GM23338 (cell line): ENCODE data around the gene ITGA1. TPM values are rescaled to one million over a fixed set of nuclear protein-coding genes. Genes with fewer than 3 reads are reported as not detected.

Source experiments
- ATAC-seq: fragments of 200-7000 bp; cut with Tn5 transposase; 3 replicates; pipeline ENCODE4 v1.9.1; 2020
- DNase-seq: peaks from one replicate; pipeline ENCODE4 v3.0.0-alpha.2; 2015; ENCODE audit warnings: low spot score
- H2AFZ ChIP-seq: fragments of 200-600 bp; sonication (generic); 2 replicates; pipeline ENCODE4 v1.8.0; 2016; ENCODE audit warnings: antibody characterized with exemption, mild to moderate bottlenecking, moderate library complexity
- H3F3A ChIP-seq: fragments of 200-600 bp; sonication (generic); replicated peaks from 2 replicates; pipeline ENCODE4 v1.8.0; 2017; ENCODE audit warnings: antibody characterized with exemption, mixed run types, low read depth
- H3K27ac ChIP-seq: fragments of 200-600 bp; sonication (generic); 2 replicates; pipeline ENCODE4 v1.6.1; 2016; ENCODE audit warnings: low read depth
- H3K27me3 ChIP-seq: fragments of 200-600 bp; sonication (generic); 2 replicates; pipeline ENCODE4 v1.8.0; 2016; ENCODE audit warnings: mild to moderate bottlenecking, mixed run types, moderate library complexity; ENCODE audit not compliant: insufficient read depth
- H3K36me3 ChIP-seq: fragments of 200-600 bp; sonication (generic); 2 replicates; pipeline ENCODE4 v1.8.0; 2016; ENCODE audit warnings: mild to moderate bottlenecking; ENCODE audit not compliant: insufficient read depth
- H3K4me1 ChIP-seq: fragments of 200-600 bp; sonication (generic); 2 replicates; pipeline ENCODE4 v1.8.0; 2016; ENCODE audit warnings: mild to moderate bottlenecking, moderate library complexity; ENCODE audit not compliant: insufficient read depth
- H3K4me2 ChIP-seq: fragments of 200-600 bp; sonication (generic); 2 replicates; pipeline ENCODE4 v1.7.1; 2017; ENCODE audit warnings: mixed run types
- H3K4me3 ChIP-seq: fragments of 200-600 bp; sonication (generic); 2 replicates; pipeline ENCODE4 v1.6.1; 2016; ENCODE audit warnings: mixed run types
- H3K79me2 ChIP-seq: fragments of 200-600 bp; sonication (generic); replicated peaks from 2 replicates; pipeline ENCODE4 v1.8.0; 2017; ENCODE audit warnings: mild to moderate bottlenecking; ENCODE audit not compliant: insufficient read depth
- H3K9me2 ChIP-seq: fragments of 200-600 bp; sonication (generic); 2 replicates; pipeline ENCODE4 v1.8.0; 2017; ENCODE audit not compliant: insufficient read depth
- H4K20me1 ChIP-seq: fragments of 200-600 bp; sonication (generic); replicated peaks from 2 replicates; pipeline ENCODE4 v1.8.0; 2017; ENCODE audit warnings: mild to moderate bottlenecking; ENCODE audit not compliant: insufficient read depth
- H3K27ac Mint-ChIP-seq: 2 replicates; pipeline ENCODE4 v1.8.0; 2020; ENCODE audit warnings: inconsistent platforms, mild to moderate bottlenecking, moderate library complexity, mixed read lengths
- H3K27me3 Mint-ChIP-seq: 3 replicates; pipeline ENCODE4 v1.8.0; 2022; ENCODE audit warnings: low read depth, mild to moderate bottlenecking, moderate library complexity, mixed read lengths, inconsistent platforms; ENCODE audit not compliant: insufficient read depth, poor library complexity
- H3K36me3 Mint-ChIP-seq: 3 replicates; pipeline ENCODE4 v1.8.0; 2021; ENCODE audit warnings: low read depth, mild to moderate bottlenecking, inconsistent platforms, moderate library complexity, mixed read lengths
- H3K4me1 Mint-ChIP-seq: 3 replicates; pipeline ENCODE4 v1.8.0; 2020; ENCODE audit warnings: mild to moderate bottlenecking, inconsistent platforms, mixed read lengths
- H3K4me3 Mint-ChIP-seq: 3 replicates; pipeline ENCODE4 v1.8.0; 2021; ENCODE audit warnings: moderate library complexity, mild to moderate bottlenecking, inconsistent platforms, mixed read lengths
- H3K9me3 Mint-ChIP-seq: 3 replicates; pipeline ENCODE4 v1.8.0; 2020; ENCODE audit warnings: moderate library complexity, mild to moderate bottlenecking, inconsistent platforms, mixed read lengths
- EZH2 ChIP-seq: fragments of 200-600 bp; sonication (generic); IDR thresholded peaks from one replicate; pipeline ENCODE4 v1.8.0; 2017; ENCODE audit warnings: antibody characterized with exemption, mild to moderate bottlenecking, low read depth; ENCODE audit not compliant: unreplicated experiment
- EZH2phosphoT487 ChIP-seq: fragments of 200-600 bp; sonication (generic); IDR thresholded peaks from one replicate; pipeline ENCODE4 v1.8.1; 2018; ENCODE audit warnings: antibody characterized with exemption; ENCODE audit not compliant: unreplicated experiment
- JUNB ChIP-seq: IDR thresholded peaks from one replicate; pipeline ENCODE4 v1.6.1; 2016; ENCODE audit warnings: antibody characterized with exemption; ENCODE audit not compliant: unreplicated experiment
- NANOG ChIP-seq: IDR thresholded peaks from 2 replicates; pipeline ENCODE4 v1.6.1; 2016; ENCODE audit warnings: antibody characterized with exemption, borderline replicate concordance
- POLR2AphosphoS5 ChIP-seq: IDR thresholded peaks from 2 replicates; pipeline ENCODE4 v1.6.1; 2016; ENCODE audit warnings: antibody characterized with exemption, low read depth
- STAT1 ChIP-seq: IDR thresholded peaks from one replicate; pipeline ENCODE4 v1.6.1; 2016; ENCODE audit warnings: antibody characterized with exemption; ENCODE audit not compliant: unreplicated experiment
- ZNF331 ChIP-seq: fragments of 250-450 bp; sonication (Bioruptor Pico); IDR thresholded peaks from 2 replicates; pipeline ENCODE4 v1.5.0; 2020; ENCODE audit warnings: low read depth, mild to moderate bottlenecking, moderate library complexity
- polyA plus RNA-seq: library from polyadenylated mRNA; unstranded; fragments of >200 nt; fragmentation: Nextera tagmentation; extraction: Ambion mirVana; gene quantifications from 2 replicates; pipeline ENCODE4 v1.2.1, GENCODE V29; 2016
- total RNA-seq: library from RNA; depleted of rRNA; stranded (reverse); fragments of >200 nt; shearing (Covaris generic); gene quantifications from 2 replicates; pipeline ENCODE4 v1.2.3, GENCODE V29; 2014
- TF ChIP-seq, protein P1 (sequence below): IDR thresholded peaks from 2 replicates; pipeline ENCODE4 v1.6.1; 2016; ENCODE audit warnings: antibody characterized with exemption
- TF ChIP-seq, protein P2 (sequence below), 2 experiments: fragments of 200-600 bp in 1 of 2; sonication (generic) in 1 of 2; conservative IDR thresholded peaks; 2 replicates each; pipeline versions ENCODE4 v1.5.1 to v1.6.1; 2016 to 2017; ENCODE audit warnings: antibody characterized with exemption in 2 of 2, low read depth in 2 of 2, mild to moderate bottlenecking in 2 of 2, moderate library complexity in 1 of 2

ITGA1 gene
- total and polyA plus RNA-seq, 2 experiments from 2014 or later, result 1.8 to 4.9 TPM

DNA sequence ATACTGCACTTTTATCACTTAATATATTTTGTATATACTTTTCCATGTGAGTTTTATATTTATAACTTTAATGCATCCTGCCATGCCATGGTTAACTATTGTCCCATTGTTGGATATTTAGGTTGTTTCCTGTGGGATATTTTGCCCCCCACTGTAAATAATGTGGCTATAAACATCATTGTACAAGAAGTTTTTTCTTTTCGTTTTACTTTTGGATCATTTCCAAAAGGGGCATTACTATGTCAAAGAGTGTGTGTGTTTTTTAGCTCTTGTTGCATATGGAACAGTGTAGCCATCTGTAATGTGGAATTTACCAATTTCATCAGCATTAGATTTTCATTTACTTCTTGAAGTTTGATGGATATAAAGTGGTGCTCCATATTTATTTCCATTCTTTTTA, 214.8 kb downstream of the ITGA1 start:
- no peaks in the 10 kb centered on the region for H3K79me2 ChIP-seq
- H3K4me3 Mint-ChIP-seq, result no peak overlapping the region

DNA sequence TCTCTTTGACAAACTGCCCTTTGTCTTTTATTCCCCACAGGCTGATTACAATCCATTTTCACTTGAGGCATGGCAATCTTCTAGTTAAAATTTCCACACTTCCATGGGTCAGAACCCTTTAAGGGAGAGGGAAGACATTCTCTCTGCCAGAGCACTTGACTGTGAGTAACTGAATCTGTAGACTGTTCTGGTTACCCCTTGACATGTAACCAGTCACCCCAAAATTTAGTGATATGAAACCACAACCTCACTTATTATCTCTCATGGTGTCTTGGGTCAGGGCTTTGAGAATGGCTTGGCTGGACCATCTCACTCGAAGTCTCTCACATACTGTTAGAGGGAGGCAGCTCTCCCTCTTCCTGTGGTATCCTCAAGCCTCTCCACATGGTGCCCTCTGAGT, 215.4 kb downstream of the ITGA1 start:
- H3K27ac Mint-ChIP-seq, result no peak overlapping the region
- no peak for TF ChIP-seq NANOG
- TF ChIP-seq EZH2phosphoT487, result no peak
- TF ChIP-seq EZH2, result no peak
- TF ChIP-seq ZNF331 (CRISPR knock-in tag), result no peak
- TF ChIP-seq, protein P1, sequence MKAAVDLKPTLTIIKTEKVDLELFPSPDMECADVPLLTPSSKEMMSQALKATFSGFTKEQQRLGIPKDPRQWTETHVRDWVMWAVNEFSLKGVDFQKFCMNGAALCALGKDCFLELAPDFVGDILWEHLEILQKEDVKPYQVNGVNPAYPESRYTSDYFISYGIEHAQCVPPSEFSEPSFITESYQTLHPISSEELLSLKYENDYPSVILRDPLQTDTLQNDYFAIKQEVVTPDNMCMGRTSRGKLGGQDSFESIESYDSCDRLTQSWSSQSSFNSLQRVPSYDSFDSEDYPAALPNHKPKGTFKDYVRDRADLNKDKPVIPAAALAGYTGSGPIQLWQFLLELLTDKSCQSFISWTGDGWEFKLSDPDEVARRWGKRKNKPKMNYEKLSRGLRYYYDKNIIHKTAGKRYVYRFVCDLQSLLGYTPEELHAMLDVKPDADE, result no peak
- no peak for TF ChIP-seq STAT1
- TF ChIP-seq JUNB, result no peak
- TF ChIP-seq, protein P2, sequence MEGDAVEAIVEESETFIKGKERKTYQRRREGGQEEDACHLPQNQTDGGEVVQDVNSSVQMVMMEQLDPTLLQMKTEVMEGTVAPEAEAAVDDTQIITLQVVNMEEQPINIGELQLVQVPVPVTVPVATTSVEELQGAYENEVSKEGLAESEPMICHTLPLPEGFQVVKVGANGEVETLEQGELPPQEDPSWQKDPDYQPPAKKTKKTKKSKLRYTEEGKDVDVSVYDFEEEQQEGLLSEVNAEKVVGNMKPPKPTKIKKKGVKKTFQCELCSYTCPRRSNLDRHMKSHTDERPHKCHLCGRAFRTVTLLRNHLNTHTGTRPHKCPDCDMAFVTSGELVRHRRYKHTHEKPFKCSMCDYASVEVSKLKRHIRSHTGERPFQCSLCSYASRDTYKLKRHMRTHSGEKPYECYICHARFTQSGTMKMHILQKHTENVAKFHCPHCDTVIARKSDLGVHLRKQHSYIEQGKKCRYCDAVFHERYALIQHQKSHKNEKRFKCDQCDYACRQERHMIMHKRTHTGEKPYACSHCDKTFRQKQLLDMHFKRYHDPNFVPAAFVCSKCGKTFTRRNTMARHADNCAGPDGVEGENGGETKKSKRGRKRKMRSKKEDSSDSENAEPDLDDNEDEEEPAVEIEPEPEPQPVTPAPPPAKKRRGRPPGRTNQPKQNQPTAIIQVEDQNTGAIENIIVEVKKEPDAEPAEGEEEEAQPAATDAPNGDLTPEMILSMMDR (conservative IDR thresholded peaks at IDR 0.05; ENCODE audit: low read depth in 2 of 2), result no peak
- no peaks in the 10 kb centered on the region; the same call in 1 of the 2 replicates for H4K20me1 ChIP-seq
- no peak overlapping the region for H3K4me3 Mint-ChIP-seq
- no peak overlapping the region for H3K4me2 ChIP-seq
- H3K9me2 ChIP-seq, result 0 out of 2 replicates have a peak, but pooled peaks cover 3% of the 10 kb centered on the region
- H3K27ac ChIP-seq, result no peak overlapping the region
- no peaks in the 10 kb centered on the region for H3K79me2 ChIP-seq
- no peak overlapping the region for H3K4me3 ChIP-seq
- H3K27me3 Mint-ChIP-seq, result no peaks in the 10 kb centered on the region
- no peaks in the 10 kb centered on the region for H3K4me1 ChIP-seq
- DNase-seq (no peak), ATAC-seq (no peak)
- no peaks in the 10 kb centered on the region for H3F3A ChIP-seq
- no peaks in the 10 kb centered on the region for H3K9me3 Mint-ChIP-seq
- H3K27me3 ChIP-seq, result no peaks in the 10 kb centered on the region
- H2AFZ ChIP-seq, result no peak overlapping the region
- no peaks in the 10 kb centered on the region for H3K36me3 Mint-ChIP-seq
- H3K36me3 ChIP-seq, result no peaks in the 10 kb centered on the region
- no peaks in the 10 kb centered on the region for H3K4me1 Mint-ChIP-seq

More for the DNA sequence above, 214.8 kb downstream of the ITGA1 start:
- Histone ChIP-seq H3K4me3 (no peak overlapping the region), H3F3A (no peaks in the 10 kb centered on the region), H3K27me3 (no peaks in the 10 kb centered on the region), H3K36me3 (no peaks in the 10 kb centered on the region), H3K27ac (no peak overlapping the region), H4K20me1 (no peaks in the 10 kb centered on the region; the same call in 1 of the 2 replicates), H2AFZ (no peak overlapping the region), H3K4me1 (no peaks in the 10 kb centered on the region), H3K9me2 (0 out of 2 replicates have a peak, but pooled peaks cover 3% of the 10 kb centered on the region), H3K4me2 (no peak overlapping the region)
- Mint-ChIP-seq H3K27me3 (no peaks in the 10 kb centered on the region), H3K27ac (no peak overlapping the region), H3K36me3 (no peaks in the 10 kb centered on the region), H3K9me3 (no peaks in the 10 kb centered on the region), H3K4me1 (no peaks in the 10 kb centered on the region)
- TF ChIP-seq POLR2AphosphoS5, result no peak
- ATAC-seq (no peak), DNase-seq (no peak)
